ENCODE data around the gene KCNMA1. TPM values are rescaled to one million over a fixed set of nuclear protein-coding genes. Genes with fewer than 3 reads are reported as not detected.
"Not testable (repeated sequence)": the region's sequence is repeated elsewhere in the genome, so short reads cannot be mapped to it uniquely, and the experiment has no call there.

Gene KCNMA1
- polyA plus RNA-seq, 1 experiment = 21.4 TPM

GRCh38 chr10:77664008-77664407 lies 26.4 kb upstream of the KCNMA1 start:
- no peak overlapping the region for H3K4me3 ChIP-seq (ENCODE audit: low read depth, low read length)
- peaks cover 3% of the 10 kb centered on the region; the same call in 1 of the 2 replicates for H3K27me3 ChIP-seq (ENCODE audit: control insufficient read depth, insufficient read depth, low read length)
- CTCF ChIA-PET = interaction anchor here (1.4 kb wide), 1 partner anchor 47 kb away, joined by 11 read pairs; no protein-coding TSS in a partner anchor
- no peaks in the 10 kb centered on the region for H3K36me3 ChIP-seq (ENCODE audit: control insufficient read depth, insufficient read depth, low read length)
- POLR2A ChIA-PET = no interaction called here
- TF ChIP-seq CTCF (IDR thresholded peaks at IDR 0.05; ENCODE audit: insufficient read depth, low read depth, low read length) = no peak
- no peak for DNase-seq (ENCODE audit: low read depth)

GRCh38 chr10:77661674-77662073 lies 24.1 kb upstream of the KCNMA1 start:
- ChIA-PET POLR2A (no interaction called here), CTCF (interaction anchor here (1.1 kb wide), 1 partner anchor 50 kb away, joined by 3 read pairs; no protein-coding TSS in a partner anchor)
- Histone ChIP-seq H3K4me3 (ENCODE audit: low read depth, low read length) (no peak overlapping the region), H3K36me3 (ENCODE audit: control insufficient read depth, insufficient read depth, low read length) (no peaks in the 10 kb centered on the region), H3K27me3 (ENCODE audit: control insufficient read depth, insufficient read depth, low read length) (peaks cover 2% of the 10 kb centered on the region; the same call in 1 of the 2 replicates)
- TF ChIP-seq CTCF (IDR thresholded peaks at IDR 0.05; ENCODE audit: insufficient read depth, low read depth, low read length) = no peak
- no peak for DNase-seq (ENCODE audit: low read depth)

GRCh38 chr10:77661100-77661499 lies 23.5 kb upstream of the KCNMA1 start:
- TF ChIP-seq CTCF (IDR thresholded peaks at IDR 0.05; ENCODE audit: insufficient read depth, low read depth, low read length) = no peak
- POLR2A ChIA-PET = no interaction called here
- Histone ChIP-seq H3K4me3 (ENCODE audit: low read depth, low read length) (no peak overlapping the region), H3K27me3 (ENCODE audit: control insufficient read depth, insufficient read depth, low read length) (no peaks in the 10 kb centered on the region), H3K36me3 (ENCODE audit: control insufficient read depth, insufficient read depth, low read length) (no peaks in the 10 kb centered on the region)
- CTCF ChIA-PET = interaction anchor here (1.1 kb wide), 2 partner anchors 14 to 50 kb away, joined by 3 read pairs; no protein-coding TSS in a partner anchor
- DNase-seq (ENCODE audit: low read depth) = no peak

- H3K27me3 ChIP-seq (ENCODE audit: control insufficient read depth, insufficient read depth, low read length); H3K36me3 ChIP-seq (ENCODE audit: control insufficient read depth, insufficient read depth, low read length); POLR2A ChIA-PET; H3K4me3 ChIP-seq (ENCODE audit: low read depth, low read length); DNase-seq (ENCODE audit: low read depth): not testable (repeated sequence)
- CTCF ChIA-PET = interaction anchor here (0.5 to 1.4 kb wide), 3 partner anchors 15 to 214 kb away, joined by 3 to 5 read pairs (median 4); no protein-coding TSS in a partner anchor
Measured at GRCh38 chr10:77659046-77659670, 21.6 kb upstream of the KCNMA1 start.

- peaks cover 4% of the 10 kb centered on the region for H3K27me3 ChIP-seq (ENCODE audit: control insufficient read depth, insufficient read depth, low read length)
- H3K36me3 ChIP-seq (ENCODE audit: control insufficient read depth, insufficient read depth, low read length) = no peaks in the 10 kb centered on the region
- POLR2A ChIA-PET = no interaction called here
- H3K4me3 ChIP-seq (ENCODE audit: low read depth, low read length) = no peak overlapping the region
- TF ChIP-seq CTCF (IDR thresholded peaks at IDR 0.05; ENCODE audit: insufficient read depth, low read depth, low read length) = no peak
- CTCF ChIA-PET = no interaction called here
- DNase-seq (ENCODE audit: low read depth) = no peak
Measured at GRCh38 chr10:77653210-77653609, 15.6 kb upstream of the KCNMA1 start.
